Measurements from ENCODE around the gene XIRP2. TPM values are rescaled to one million over a fixed set of nuclear protein-coding genes. Genes with fewer than 3 reads are reported as not detected.
"Not testable (repeated sequence)": the region's sequence is repeated elsewhere in the genome, so short reads cannot be mapped to it uniquely, and the experiment has no call there.

The XIRP2 gene
- total RNA-seq, 2 experiments from 2014 or later, result not detected

DNA sequence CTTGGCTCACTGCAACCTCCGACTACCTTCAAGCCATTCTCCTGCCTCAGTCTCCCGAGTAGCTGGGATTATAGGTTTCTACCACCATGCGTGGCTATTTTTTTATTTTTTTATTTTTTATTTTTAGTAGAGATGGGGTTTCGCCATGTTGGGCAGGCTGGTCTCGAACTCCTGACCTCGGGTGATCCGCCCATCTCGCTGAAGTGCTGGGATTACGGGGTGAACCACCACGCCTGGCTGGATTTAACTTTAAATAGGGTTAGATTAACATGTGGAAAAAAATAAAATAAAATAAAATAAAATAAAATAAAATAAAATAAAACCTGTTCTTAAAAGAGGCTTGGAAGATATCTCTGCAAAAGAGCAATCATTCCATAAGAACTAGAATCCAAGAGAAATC lies 170.9 kb downstream of the XIRP2 start:
- intact Hi-C loops (cut with DNase I, micrococcal nuclease), result no loop called here

DNA sequence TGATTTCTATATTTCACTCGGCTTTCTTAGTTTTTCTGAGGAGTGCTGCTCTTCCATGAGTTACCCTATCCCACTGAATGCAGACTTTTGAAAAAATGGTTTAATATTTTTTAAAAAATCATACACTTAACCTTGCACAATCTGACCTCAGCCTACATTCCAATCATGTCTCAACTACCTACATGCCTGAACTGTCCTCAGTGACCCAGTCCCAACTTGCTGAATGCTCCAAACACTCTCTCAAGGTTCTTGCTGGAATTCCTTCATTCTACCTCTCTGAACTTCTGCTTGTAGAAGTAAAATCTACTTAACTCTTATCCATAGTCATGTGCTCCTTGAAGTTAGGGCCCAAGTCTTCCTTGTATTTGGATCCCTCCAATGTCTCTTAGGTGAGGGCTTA lies 181.6 kb downstream of the XIRP2 start:
- H3K4me3 Mint-ChIP-seq, result no peak overlapping the region
- no peak overlapping the region for H3K27ac Mint-ChIP-seq
- CTCF ChIA-PET, result no interaction called here
- DNase-seq (no peak), ATAC-seq (no peak)
- POLR2A ChIA-PET, result interaction anchor here (0.6 kb wide), 1 partner anchor 53 kb away, joined by 3 read pairs; no protein-coding TSS in a partner anchor
- H3K4me1 Mint-ChIP-seq, result no peaks in the 10 kb centered on the region
- no peaks in the 10 kb centered on the region for H3K27me3 Mint-ChIP-seq
- intact Hi-C loops (cut with DNase I, micrococcal nuclease), result no loop called here
- H3K36me3 Mint-ChIP-seq (ENCODE audit: low read depth), result no peaks in the 10 kb centered on the region
- no peaks in the 10 kb centered on the region for H3K9me3 Mint-ChIP-seq (ENCODE audit: low read depth)

More for the DNA sequence above, 170.9 kb downstream of the XIRP2 start:
- H3K27me3 Mint-ChIP-seq, result no peaks in the 10 kb centered on the region
- ATAC-seq (no peak), DNase-seq (no peak)
- no peaks in the 10 kb centered on the region for H3K4me1 Mint-ChIP-seq
- H3K4me3 Mint-ChIP-seq, result no peak overlapping the region
- no peaks in the 10 kb centered on the region for H3K36me3 Mint-ChIP-seq (ENCODE audit: low read depth)
- H3K27ac Mint-ChIP-seq, result no peak overlapping the region
- ChIA-PET CTCF (interaction anchor here (1.6 kb wide), 1 partner anchor 9 kb away, joined by 3 read pairs; no protein-coding TSS in a partner anchor), POLR2A (no interaction called here)
- H3K9me3 Mint-ChIP-seq (ENCODE audit: low read depth), result no peaks in the 10 kb centered on the region

DNA sequence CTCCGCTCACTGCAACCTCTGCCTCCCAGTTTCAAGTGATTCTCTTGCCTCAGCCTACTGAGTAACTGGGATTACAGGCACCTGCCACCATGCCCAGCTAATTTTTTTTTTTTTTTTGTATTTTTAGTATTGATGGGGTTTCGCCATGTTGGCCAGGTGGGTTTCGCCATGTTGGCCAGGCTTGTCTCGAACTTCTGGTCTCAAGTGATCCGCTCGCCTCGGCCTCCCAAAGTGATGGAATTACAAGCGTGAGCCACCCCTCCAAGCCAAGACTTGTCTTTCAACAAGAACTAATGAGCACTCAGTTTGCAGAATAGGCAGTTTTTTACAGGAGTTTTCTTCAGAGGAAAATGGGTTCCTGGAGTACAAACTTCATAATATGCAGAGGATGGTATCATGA lies 187.4 kb downstream of the XIRP2 start:
- H3K27ac Mint-ChIP-seq, result not testable (repeated sequence)

DNA sequence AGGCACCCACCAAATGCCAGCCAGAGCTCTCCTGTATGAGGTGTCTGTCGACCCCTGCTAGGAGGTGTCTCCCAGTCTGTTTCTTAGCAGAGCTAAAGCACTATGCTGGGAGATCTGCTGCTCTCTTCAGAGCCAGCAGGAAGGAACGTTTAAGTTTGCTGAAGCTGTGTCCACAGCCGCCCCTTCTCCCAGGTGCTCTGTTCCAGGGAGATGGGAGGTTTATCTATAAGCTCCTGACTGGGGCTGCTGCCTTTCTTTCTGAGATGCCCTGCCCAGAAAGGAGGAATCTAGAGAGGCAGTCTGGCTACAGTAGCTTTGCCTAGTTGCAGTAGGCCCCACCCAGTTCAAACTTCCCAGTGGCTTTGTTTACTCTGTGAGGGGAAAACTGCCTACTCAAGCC lies 210.7 kb downstream of the XIRP2 start:
- intact Hi-C loops (cut with DNase I, micrococcal nuclease); H3K27ac Mint-ChIP-seq; H3K4me3 Mint-ChIP-seq; ATAC-seq; DNase-seq; H3K4me1 Mint-ChIP-seq; H3K9me3 Mint-ChIP-seq (ENCODE audit: low read depth); CTCF ChIA-PET; H3K36me3 Mint-ChIP-seq (ENCODE audit: low read depth); H3K27me3 Mint-ChIP-seq: not testable (repeated sequence)
- POLR2A ChIA-PET, result interaction anchor here (0.6 kb wide), 1 partner anchor 1357 kb away, joined by 4 read pairs; no protein-coding TSS in a partner anchor

More for the DNA sequence above, 187.4 kb downstream of the XIRP2 start:
- DNase-seq; H3K4me1 Mint-ChIP-seq; CTCF ChIA-PET; POLR2A ChIA-PET; H3K4me3 Mint-ChIP-seq; intact Hi-C loops (cut with DNase I, micrococcal nuclease); H3K9me3 Mint-ChIP-seq (ENCODE audit: low read depth); H3K36me3 Mint-ChIP-seq (ENCODE audit: low read depth); H3K27me3 Mint-ChIP-seq; ATAC-seq: not testable (repeated sequence)

DNA sequence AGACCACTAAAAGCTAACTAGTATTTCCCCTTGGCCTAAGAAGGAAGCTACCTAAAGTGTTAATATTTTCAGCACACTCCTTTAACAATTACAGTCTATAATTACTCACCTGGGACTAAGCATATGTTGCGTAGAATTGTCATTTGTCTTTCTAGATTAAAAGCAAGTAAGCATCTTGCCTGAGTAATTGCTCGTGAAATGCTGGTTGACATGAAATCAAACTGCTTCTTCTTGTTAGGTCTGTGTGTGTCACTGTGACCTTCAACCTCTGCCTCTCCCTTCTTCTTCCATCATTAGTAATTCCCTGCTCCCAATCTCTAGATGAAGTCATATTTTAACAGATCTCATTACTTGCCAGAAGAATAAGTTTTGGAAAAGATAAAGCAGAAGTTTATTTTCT lies 212.2 kb downstream of the XIRP2 start:
- no peaks in the 10 kb centered on the region for H3K27me3 Mint-ChIP-seq
- intact Hi-C loops (cut with DNase I, micrococcal nuclease), result no loop called here
- no peak overlapping the region for H3K4me3 Mint-ChIP-seq
- H3K27ac Mint-ChIP-seq, result no peak overlapping the region
- ATAC-seq (no peak), DNase-seq (no peak)
- POLR2A ChIA-PET, result no interaction called here
- no peaks in the 10 kb centered on the region for H3K4me1 Mint-ChIP-seq
- H3K9me3 Mint-ChIP-seq (ENCODE audit: low read depth), result peaks cover 3% of the 10 kb centered on the region
- no peaks in the 10 kb centered on the region for H3K36me3 Mint-ChIP-seq (ENCODE audit: low read depth)
- CTCF ChIA-PET, result no interaction called here

DNA sequence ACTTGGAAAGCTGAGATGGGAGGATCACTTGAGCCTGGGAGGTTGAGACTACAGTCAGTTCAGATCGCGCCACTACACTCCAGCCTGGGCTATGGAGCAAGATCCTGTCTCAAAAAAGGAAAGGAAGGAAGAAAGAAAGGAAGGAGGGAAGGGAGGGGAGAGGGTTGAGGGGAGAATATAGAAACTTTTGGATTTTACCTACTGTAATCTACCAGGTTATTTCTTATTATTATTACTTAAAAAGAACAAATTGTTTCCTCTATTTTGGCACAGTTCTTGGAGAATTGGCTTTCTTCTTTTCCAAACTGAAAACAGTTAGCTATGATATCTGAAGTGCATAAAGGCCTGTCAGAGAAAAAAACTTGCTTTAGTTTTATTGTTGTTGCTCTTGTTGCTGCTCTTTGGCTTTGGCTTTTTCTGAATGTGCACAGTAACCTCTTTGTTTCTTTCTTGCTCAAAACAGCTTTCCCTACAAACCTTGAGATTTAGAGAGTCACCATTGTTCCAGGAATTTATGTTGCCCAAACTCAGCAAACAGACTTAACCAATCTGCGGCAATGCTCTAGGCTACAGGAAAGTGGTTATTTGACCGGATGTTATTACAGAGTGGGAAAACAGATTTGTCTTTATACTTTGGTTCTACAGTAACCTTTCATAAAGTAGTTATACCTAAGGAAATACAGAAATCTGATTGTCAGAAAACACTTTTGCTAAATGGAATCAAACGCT lies 214.9 kb downstream of the XIRP2 start:
- DNase-seq, result no peak
- Mint-ChIP-seq H3K36me3 (ENCODE audit: low read depth) (no peaks in the 10 kb centered on the region), H3K27ac (no peak overlapping the region), H3K27me3 (no peaks in the 10 kb centered on the region), H3K9me3 (ENCODE audit: low read depth) (no peaks in the 10 kb centered on the region), H3K4me3 (no peak overlapping the region), H3K4me1 (no peaks in the 10 kb centered on the region)
- ATAC-seq, result no peak
- CTCF ChIA-PET, result no interaction called here
- intact Hi-C loops (cut with DNase I, micrococcal nuclease), result no loop called here
- POLR2A ChIA-PET, result no interaction called here

DNA sequence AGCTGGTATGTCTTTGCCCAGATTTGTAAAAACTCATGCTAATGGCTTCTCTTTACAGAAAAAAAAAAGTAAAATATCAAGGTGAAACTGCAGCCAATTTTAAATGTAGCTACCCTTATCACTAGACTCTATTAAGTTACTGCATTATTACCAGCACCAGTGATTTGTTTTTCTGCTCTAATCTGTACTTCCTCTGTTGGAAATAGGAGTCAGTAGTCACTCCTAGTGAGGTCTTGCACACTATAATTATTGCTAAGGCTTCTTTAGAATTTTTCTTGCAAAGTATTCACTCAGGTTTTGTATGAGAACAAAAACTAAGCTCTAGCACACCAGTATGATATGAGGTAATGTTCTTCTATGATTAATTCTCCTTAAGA lies 215.5 kb downstream of the XIRP2 start:
- H3K9me3 Mint-ChIP-seq (ENCODE audit: low read depth), result no peaks in the 10 kb centered on the region
- ATAC-seq (no peak), DNase-seq (no peak)
- H3K4me1 Mint-ChIP-seq, result no peaks in the 10 kb centered on the region
- H3K4me3 Mint-ChIP-seq, result no peak overlapping the region
- no peak overlapping the region for H3K27ac Mint-ChIP-seq
- no peaks in the 10 kb centered on the region for H3K27me3 Mint-ChIP-seq
- ChIA-PET POLR2A (no interaction called here), CTCF (no interaction called here)
- H3K36me3 Mint-ChIP-seq (ENCODE audit: low read depth), result no peaks in the 10 kb centered on the region
- intact Hi-C loops (cut with DNase I, micrococcal nuclease), result no loop called here

DNA sequence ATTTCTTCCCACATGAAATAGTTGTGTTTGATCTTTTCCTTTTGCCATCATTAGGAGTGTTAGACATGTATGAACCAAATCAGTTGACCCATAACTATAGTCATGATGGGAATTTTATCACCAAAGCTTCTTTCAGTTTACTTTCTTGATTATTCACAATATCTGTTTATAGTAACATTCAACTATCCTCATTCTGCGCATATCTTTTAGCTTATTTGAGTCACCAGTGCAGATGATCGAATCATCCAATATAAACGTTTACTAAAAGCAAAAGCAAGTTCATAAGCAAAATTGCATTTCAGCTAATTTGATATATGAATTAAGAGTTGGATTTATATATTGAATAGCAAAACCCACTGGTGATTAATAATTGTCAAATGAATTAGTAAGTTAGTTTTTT lies 216.4 kb downstream of the XIRP2 start:
- ChIA-PET POLR2A (no interaction called here), CTCF (interaction anchor here (1.2 kb wide), 1 partner anchor 18 kb away, joined by 3 read pairs; no protein-coding TSS in a partner anchor)
- Mint-ChIP-seq H3K4me3 (no peak overlapping the region), H3K27ac (no peak overlapping the region), H3K36me3 (ENCODE audit: low read depth) (no peaks in the 10 kb centered on the region), H3K27me3 (no peaks in the 10 kb centered on the region), H3K9me3 (ENCODE audit: low read depth) (no peaks in the 10 kb centered on the region), H3K4me1 (no peaks in the 10 kb centered on the region)
- DNase-seq, result no peak
- intact Hi-C loops (cut with DNase I, micrococcal nuclease), result no loop called here
- no peak for ATAC-seq

DNA sequence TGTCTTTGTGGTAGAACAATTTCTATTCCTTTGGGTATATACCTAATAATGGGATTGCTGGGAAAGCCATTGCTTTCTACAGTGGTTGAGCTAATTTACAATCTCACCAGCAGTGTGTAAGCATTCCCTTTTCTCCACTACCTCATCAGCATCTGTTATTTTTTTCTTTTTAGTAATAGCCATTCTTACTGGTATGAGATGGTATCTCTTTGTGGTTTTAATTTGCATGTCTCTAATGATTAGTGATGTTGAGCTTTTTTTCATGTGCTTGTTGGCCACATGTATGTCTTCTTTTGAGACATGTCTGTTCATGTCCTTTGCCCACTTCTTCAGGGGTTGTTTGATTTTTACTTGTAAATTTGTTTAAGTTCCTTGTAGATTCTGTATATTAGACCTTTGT lies 221.4 kb downstream of the XIRP2 start:
- H3K9me3 Mint-ChIP-seq (ENCODE audit: low read depth); POLR2A ChIA-PET; H3K27ac Mint-ChIP-seq; H3K4me3 Mint-ChIP-seq; ATAC-seq; H3K27me3 Mint-ChIP-seq; H3K4me1 Mint-ChIP-seq; intact Hi-C loops (cut with DNase I, micrococcal nuclease); DNase-seq; H3K36me3 Mint-ChIP-seq (ENCODE audit: low read depth): not testable (repeated sequence)
- CTCF ChIA-PET, result interaction anchor here (1.1 kb wide), 1 partner anchor 16 kb away, joined by 4 read pairs; no protein-coding TSS in a partner anchor

DNA sequence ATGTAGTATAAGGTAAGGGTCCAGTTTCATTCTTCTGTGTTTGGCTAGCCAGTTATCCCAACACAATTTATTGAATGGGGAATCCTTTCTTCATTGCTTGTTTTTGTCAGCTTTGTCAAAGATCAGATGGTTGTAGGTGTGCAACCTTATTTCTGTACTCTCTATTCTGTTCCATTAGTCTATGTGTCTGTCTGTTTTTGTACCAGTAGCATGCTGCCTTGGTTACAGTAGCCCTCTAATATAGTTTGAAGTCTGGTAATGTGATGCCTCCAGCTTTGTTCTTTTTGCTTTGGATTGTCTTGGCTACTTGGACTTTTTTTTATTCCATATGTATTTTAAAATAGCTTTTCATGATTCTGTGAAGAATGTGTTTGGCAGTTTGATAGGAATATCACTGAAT lies 222.1 kb downstream of the XIRP2 start:
- ATAC-seq, result no peak
- Mint-ChIP-seq H3K9me3 (ENCODE audit: low read depth) (peaks cover 2% of the 10 kb centered on the region), H3K27ac (no peak overlapping the region), H3K4me1 (no peaks in the 10 kb centered on the region), H3K36me3 (ENCODE audit: low read depth) (no peaks in the 10 kb centered on the region), H3K27me3 (no peaks in the 10 kb centered on the region), H3K4me3 (no peak overlapping the region)
- ChIA-PET POLR2A (no interaction called here), CTCF (interaction anchor here (0.8 to 1.1 kb wide), 2 partner anchors 15 to 211 kb away, joined by 3 to 4 read pairs; no protein-coding TSS in a partner anchor)
- DNase-seq, result no peak
- intact Hi-C loops (cut with DNase I, micrococcal nuclease), result no loop called here

DNA sequence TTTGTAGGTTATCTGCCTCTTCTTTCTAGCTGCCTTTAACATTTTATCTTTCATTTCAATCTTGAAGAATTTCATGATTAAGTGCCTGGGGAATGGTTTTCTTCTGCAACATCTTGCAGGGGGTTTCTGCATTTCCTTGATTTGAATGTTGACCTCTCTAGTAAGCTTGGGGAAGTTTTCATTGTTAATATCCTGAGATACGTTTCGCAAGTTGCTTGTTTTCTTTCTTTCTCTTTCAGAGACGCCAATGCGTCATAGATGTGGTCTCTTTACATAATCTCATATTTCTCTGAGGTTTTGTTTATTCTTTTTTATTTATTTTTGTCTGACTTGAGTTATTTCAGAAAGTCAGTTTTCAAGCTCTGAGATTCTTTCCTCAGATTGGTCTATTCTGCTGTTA lies 225.7 kb downstream of the XIRP2 start:
- ATAC-seq, result no peak
- no peaks in the 10 kb centered on the region for H3K36me3 Mint-ChIP-seq (ENCODE audit: low read depth)
- H3K4me3 Mint-ChIP-seq, result no peak overlapping the region
- POLR2A ChIA-PET, result no interaction called here
- H3K27me3 Mint-ChIP-seq, result no peaks in the 10 kb centered on the region
- CTCF ChIA-PET, result interaction anchor here (0.6 kb wide), 1 partner anchor 721 kb away, joined by 4 read pairs; no protein-coding TSS in a partner anchor
- H3K9me3 Mint-ChIP-seq (ENCODE audit: low read depth), result peaks cover 2% of the 10 kb centered on the region
- intact Hi-C loops (cut with DNase I, micrococcal nuclease), result no loop called here
- DNase-seq, result no peak
- H3K4me1 Mint-ChIP-seq, result no peaks in the 10 kb centered on the region
- H3K27ac Mint-ChIP-seq, result no peak overlapping the region

DNA sequence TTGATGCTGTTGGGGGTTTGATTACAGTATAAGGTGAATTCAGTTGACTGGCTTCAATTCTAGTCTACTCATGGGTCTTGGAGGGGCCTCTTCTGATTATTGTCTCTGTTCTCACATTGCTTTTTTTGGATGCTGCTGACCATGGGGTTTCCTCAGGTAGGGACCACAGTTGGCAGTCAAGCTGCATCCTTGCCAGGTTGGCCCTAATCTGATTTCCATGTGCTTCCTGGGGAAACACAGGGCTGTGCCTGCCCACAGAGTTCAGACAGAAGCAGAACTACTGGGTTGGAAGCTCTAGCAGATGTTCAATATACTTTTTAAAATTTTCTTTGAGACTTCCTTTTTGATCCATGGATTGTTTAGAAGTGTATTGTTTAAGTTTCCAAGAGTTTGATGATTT lies 227.3 kb downstream of the XIRP2 start:
- H3K9me3 Mint-ChIP-seq (ENCODE audit: low read depth), result peaks cover 2% of the 10 kb centered on the region

More for the DNA sequence above, 227.3 kb downstream of the XIRP2 start:
- DNase-seq (no peak), ATAC-seq (no peak)
- Mint-ChIP-seq H3K27me3 (no peaks in the 10 kb centered on the region), H3K4me1 (no peaks in the 10 kb centered on the region), H3K27ac (no peak overlapping the region), H3K36me3 (ENCODE audit: low read depth) (no peaks in the 10 kb centered on the region), H3K4me3 (no peak overlapping the region)
- CTCF ChIA-PET, result no interaction called here
- intact Hi-C loops (cut with DNase I, micrococcal nuclease), result no loop called here
- POLR2A ChIA-PET, result no interaction called here

Data from activated CD4-positive, alpha-beta T cell treated with anti-CD3 and anti-CD28 coated beads for 36 hours (primary cell).